H9 (cell line): ENCODE measurements around the gene CLEC19A. TPM values are rescaled to one million over a fixed set of nuclear protein-coding genes. Genes with fewer than 3 reads are reported as not detected.
A peak's percentile ranks its signal among the peaks of the same experiment; 100 is the strongest.

Experiments used
- DNase-seq: peaks from one replicate; pipeline ENCODE4 v3.0.0-alpha.2; 2017
- H2AFZ ChIP-seq: one replicate; pipeline ENCODE4 v1.6.1; 2013; ENCODE audit warnings: mild to moderate bottlenecking, low read length, control low read depth, moderate library complexity
- H2AK5ac ChIP-seq: 2 replicates; pipeline ENCODE4 v1.6.1; 2013; ENCODE audit warnings: low read length, control low read depth, mixed read lengths; ENCODE audit not compliant: insufficient read length
- H2BK120ac ChIP-seq: one replicate; pipeline ENCODE4 v1.6.1; 2013; ENCODE audit warnings: low read depth, mild to moderate bottlenecking, low read length, control low read depth, inconsistent platforms; ENCODE audit not compliant: poor library complexity, severe bottlenecking
- H2BK12ac ChIP-seq: 2 replicates; pipeline ENCODE4 v1.6.1; 2013; ENCODE audit warnings: low read length, control low read depth, mixed read lengths, low read depth; ENCODE audit not compliant: insufficient read length
- H2BK15ac ChIP-seq: 2 replicates; pipeline ENCODE4 v1.6.1; 2013; ENCODE audit warnings: low read depth, low read length, control low read depth
- H2BK20ac ChIP-seq: one replicate; pipeline ENCODE4 v1.6.1; 2013; ENCODE audit warnings: low read depth, mild to moderate bottlenecking, low read length, control low read depth, inconsistent platforms; ENCODE audit not compliant: poor library complexity, severe bottlenecking
- H2BK5ac ChIP-seq: 2 replicates; pipeline ENCODE4 v1.6.1; 2013; ENCODE audit warnings: low read length, control low read depth, mixed read lengths; ENCODE audit not compliant: insufficient read length
- H3K14ac ChIP-seq: 2 replicates; pipeline ENCODE4 v1.6.1; 2013; ENCODE audit warnings: low read length, control low read depth; ENCODE audit not compliant: insufficient read depth
- H3K18ac ChIP-seq: 2 replicates; pipeline ENCODE4 v1.6.1; 2013; ENCODE audit warnings: low read depth, mild to moderate bottlenecking, mixed read lengths, low read length, control low read depth; ENCODE audit not compliant: insufficient read length
- H3K23ac ChIP-seq: 2 replicates; pipeline ENCODE4 v1.6.1; 2013; ENCODE audit warnings: low read length, control low read depth, mixed read lengths, low read depth; ENCODE audit not compliant: insufficient read length
- H3K23me2 ChIP-seq: 2 replicates; pipeline ENCODE4 v1.6.1; 2013; ENCODE audit warnings: low read depth, mild to moderate bottlenecking, mixed read lengths, low read length, control low read depth; ENCODE audit not compliant: insufficient read length, poor library complexity, severe bottlenecking
- H3K27ac ChIP-seq: 2 replicates; pipeline ENCODE4 v1.5.1; 2013; ENCODE audit warnings: low read length, control low read depth, mixed read lengths, low read depth; ENCODE audit not compliant: insufficient read length
- H3K27me3 ChIP-seq: 2 replicates; pipeline ENCODE4 v1.6.1; 2013; ENCODE audit warnings: low read length, control low read depth, inconsistent platforms; ENCODE audit not compliant: insufficient read depth
- H3K4ac ChIP-seq: 2 replicates; pipeline ENCODE4 v1.6.1; 2013; ENCODE audit warnings: low read depth, mild to moderate bottlenecking, control low read depth, inconsistent platforms, low read length, moderate library complexity
- H3K4me1 ChIP-seq: 2 replicates; pipeline ENCODE4 v1.6.1; 2013; ENCODE audit warnings: low read length, control low read depth, inconsistent platforms; ENCODE audit not compliant: insufficient read depth
- H3K4me2 ChIP-seq: 2 replicates; pipeline ENCODE4 v1.6.1; 2013; ENCODE audit warnings: low read length, control low read depth, mixed read lengths; ENCODE audit not compliant: insufficient read length, insufficient read depth
- H3K56ac ChIP-seq: 2 replicates; pipeline ENCODE4 v1.6.1; 2013; ENCODE audit warnings: low read depth, mild to moderate bottlenecking, mixed read lengths, low read length, control low read depth; ENCODE audit not compliant: insufficient read length
- H3K79me1 ChIP-seq: 2 replicates; pipeline ENCODE4 v1.6.1; 2013; ENCODE audit warnings: low read depth, mild to moderate bottlenecking, moderate library complexity, low read length, control low read depth, inconsistent platforms; ENCODE audit not compliant: insufficient read depth, poor library complexity, severe bottlenecking
- H3K79me2 ChIP-seq: 2 replicates; pipeline ENCODE4 v1.6.1; 2013; ENCODE audit warnings: low read length, control low read depth, inconsistent platforms; ENCODE audit not compliant: insufficient read depth
- H3K9ac ChIP-seq: 2 replicates; pipeline ENCODE4 v1.6.1; 2013; ENCODE audit warnings: low read length, control low read depth, mixed read lengths; ENCODE audit not compliant: insufficient read length; ENCODE audit errors: extremely low read depth
- H3K9me3 ChIP-seq: one replicate; pipeline ENCODE4 v1.6.1; 2013; ENCODE audit warnings: low read depth, low read length, inconsistent platforms; ENCODE audit not compliant: control insufficient read depth
- H3T11ph ChIP-seq: one replicate; pipeline ENCODE4 v1.6.1; 2013; ENCODE audit warnings: mild to moderate bottlenecking, low read length, control low read depth, inconsistent platforms
- H4K20me1 ChIP-seq: one replicate; pipeline ENCODE4 v1.6.1; 2013; ENCODE audit not compliant: control insufficient read depth, insufficient read length, insufficient read depth
- H4K5ac ChIP-seq: 2 replicates; pipeline ENCODE4 v1.6.1; 2013; ENCODE audit warnings: low read depth, mild to moderate bottlenecking, mixed read lengths, low read length, control low read depth; ENCODE audit not compliant: insufficient read length
- H4K8ac ChIP-seq: replicated peaks from 2 replicates; pipeline ENCODE4 v1.6.1; 2013; ENCODE audit warnings: low read length, control low read depth, mixed read lengths, low read depth; ENCODE audit not compliant: insufficient read length
- H4K91ac ChIP-seq: 2 replicates; pipeline ENCODE4 v1.6.1; 2013; ENCODE audit warnings: low read depth, mild to moderate bottlenecking, moderate library complexity, mixed read lengths, low read length, control low read depth; ENCODE audit not compliant: insufficient read length
- H3K27ac Mint-ChIP-seq, 3 experiments: 2 replicates in 2 of 3; 3 replicates in 1 of 3; pipeline ENCODE4 v1.8.0; 2020 to 2021; ENCODE audit warnings: mixed read lengths in 3 of 3, mild to moderate bottlenecking in 1 of 3, moderate library complexity in 1 of 3
- H3K27me3 Mint-ChIP-seq: 2 replicates; pipeline ENCODE4 v1.8.0; 2021; ENCODE audit warnings: low read depth, mild to moderate bottlenecking, moderate library complexity, mixed read lengths
- H3K36me3 Mint-ChIP-seq, 3 experiments: 2 replicates in 2 of 3; 3 replicates in 1 of 3; pipeline ENCODE4 v1.8.0; 2020 to 2021; ENCODE audit warnings: low read depth in 3 of 3, mixed read lengths in 3 of 3; ENCODE audit not compliant: insufficient read depth in 1 of 3
- H3K4me1 Mint-ChIP-seq, 2 experiments: 2 replicates each; pipeline ENCODE4 v1.8.0; 2020; ENCODE audit warnings: mixed read lengths in 2 of 2
- H3K4me3 Mint-ChIP-seq, 2 experiments: 2 replicates in 1 of 2; 3 replicates in 1 of 2; pipeline ENCODE4 v1.8.0; 2020 to 2021; ENCODE audit warnings: mild to moderate bottlenecking in 2 of 2, mixed read lengths in 2 of 2, moderate library complexity in 1 of 2
- H3K9me3 Mint-ChIP-seq, 2 experiments: 2 replicates in 1 of 2; 3 replicates in 1 of 2; pipeline ENCODE4 v1.8.0; 2020; ENCODE audit warnings: mild to moderate bottlenecking in 2 of 2, mixed read lengths in 2 of 2, moderate library complexity in 1 of 2
- CTCF ChIP-seq: fragments of 200-600 bp; sonication (generic); conservative IDR thresholded peaks from 3 replicates; pipeline ENCODE4 v1.8.0; 2021; ENCODE audit warnings: antibody characterized with exemption, mild to moderate bottlenecking
- WGBS: extraction: QIAGEN DNeasy Blood & Tissue Kit; methylation state at CpG from one replicate; pipeline ENCODE4 v1.1.7; 2013; ENCODE audit warnings: missing lambda C conversion rate, low lambda C conversion rate, mixed read lengths; ENCODE audit not compliant: insufficient read length; ENCODE audit errors: extremely low coverage; 5-methylcytosine and 5-hydroxymethylcytosine counted together
- total RNA-seq: library from RNA; stranded (reverse); gene quantifications from 2 replicates; pipeline ENCODE4 v1.2.1, GENCODE V29; 2021

CLEC19A gene
- total RNA-seq, 1 experiment from 2014 or later, result not detected

GRCh38 chr16:19315889-19316433 lies 30.4 kb downstream of the CLEC19A start:
- WGBS, result no CpG with 5 or more reads among the region's 5 CpGs
- Histone ChIP-seq H2BK12ac (no peak overlapping the region), H3K4ac (no peak overlapping the region), H3K18ac (no peak overlapping the region), H2BK15ac (no peak overlapping the region), H3K27ac (no peak overlapping the region), H3K4me1 (peaks cover 10% of the 10 kb centered on the region; the same call in 1 of the 2 replicates), H4K20me1 (no peaks in the 10 kb centered on the region), H3K23me2 (no peaks in the 10 kb centered on the region), H2BK5ac (no peak overlapping the region), H3K79me1 (no peaks in the 10 kb centered on the region), H3K9me3 (peaks cover 7% of the 10 kb centered on the region), H2AK5ac (no peak overlapping the region), H4K5ac (no peak overlapping the region), H3K14ac (no peak overlapping the region), H2BK20ac (peak overlapping the region; percentile 79), H3K23ac (no peak overlapping the region), H3K9ac (no peak overlapping the region), H4K91ac (no peak overlapping the region), H2AFZ (no peak overlapping the region), H3K79me2 (no peaks in the 10 kb centered on the region), H3K56ac (no peak overlapping the region), H3K27me3 (no peaks in the 10 kb centered on the region), H4K8ac (no peak overlapping the region), H2BK120ac (no peak overlapping the region), H3K4me2 (no peak overlapping the region), H3T11ph (no peak overlapping the region)
- peak overlapping the region in 1 of 3 experiments; percentile 42; a peak in 2 of 7 replicates for H3K27ac Mint-ChIP-seq
- H3K9me3 Mint-ChIP-seq, result peaks cover 12% of the 10 kb centered on the region in 2 experiments
- no peak for DNase-seq
- H3K4me3 Mint-ChIP-seq, result no peak overlapping the region; a peak in 1 of 5 replicates
- peaks cover 2 to 16% (median 9%) of the 10 kb centered on the region in 3 experiments; a peak in 6 of 7 replicates for H3K36me3 Mint-ChIP-seq
- H3K27me3 Mint-ChIP-seq, result no peaks in the 10 kb centered on the region; the same call in 1 of the 2 replicates
- no peak for TF ChIP-seq CTCF
- peaks cover 28 to 47% of the 10 kb centered on the region in 2 experiments for H3K4me1 Mint-ChIP-seq
